ENCODE results near the gene GADD45B. TPM values are rescaled to one million over a fixed set of nuclear protein-coding genes. Genes with fewer than 3 reads are reported as not detected.

The GADD45B gene
- total RNA-seq, 1 experiment from 2014 or later: 16.2 TPM

GRCh38 chr19:2474232-2475017 lies 1.5 kb upstream of the GADD45B start:
- no peak overlapping the region for H4K91ac ChIP-seq (ENCODE audit: insufficient read length, low read depth, low read length)
- H2BK15ac ChIP-seq (ENCODE audit: low read depth, low read length): no peak overlapping the region
- no peak overlapping the region for H3K9ac ChIP-seq (ENCODE audit: extremely low read depth, insufficient read length, low read length)
- peaks cover 22 to 27% of the 10 kb centered on the region in 2 experiments for H3K4me1 Mint-ChIP-seq
- H2BK12ac ChIP-seq (ENCODE audit: insufficient read length, low read depth, low read length): no peak overlapping the region
- H2BK5ac ChIP-seq (ENCODE audit: insufficient read length, low read length): no peak overlapping the region
- no peak overlapping the region for H3K14ac ChIP-seq (ENCODE audit: insufficient read depth, low read length)
- TF ChIP-seq, protein P1, sequence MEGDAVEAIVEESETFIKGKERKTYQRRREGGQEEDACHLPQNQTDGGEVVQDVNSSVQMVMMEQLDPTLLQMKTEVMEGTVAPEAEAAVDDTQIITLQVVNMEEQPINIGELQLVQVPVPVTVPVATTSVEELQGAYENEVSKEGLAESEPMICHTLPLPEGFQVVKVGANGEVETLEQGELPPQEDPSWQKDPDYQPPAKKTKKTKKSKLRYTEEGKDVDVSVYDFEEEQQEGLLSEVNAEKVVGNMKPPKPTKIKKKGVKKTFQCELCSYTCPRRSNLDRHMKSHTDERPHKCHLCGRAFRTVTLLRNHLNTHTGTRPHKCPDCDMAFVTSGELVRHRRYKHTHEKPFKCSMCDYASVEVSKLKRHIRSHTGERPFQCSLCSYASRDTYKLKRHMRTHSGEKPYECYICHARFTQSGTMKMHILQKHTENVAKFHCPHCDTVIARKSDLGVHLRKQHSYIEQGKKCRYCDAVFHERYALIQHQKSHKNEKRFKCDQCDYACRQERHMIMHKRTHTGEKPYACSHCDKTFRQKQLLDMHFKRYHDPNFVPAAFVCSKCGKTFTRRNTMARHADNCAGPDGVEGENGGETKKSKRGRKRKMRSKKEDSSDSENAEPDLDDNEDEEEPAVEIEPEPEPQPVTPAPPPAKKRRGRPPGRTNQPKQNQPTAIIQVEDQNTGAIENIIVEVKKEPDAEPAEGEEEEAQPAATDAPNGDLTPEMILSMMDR (conservative IDR thresholded peaks at IDR 0.05): peak; percentile 99
- no peak overlapping the region for H4K8ac ChIP-seq (replicated peaks; ENCODE audit: insufficient read length, low read depth, low read length)
- peak overlapping the region; percentile 45 to 69 for H3K4me3 Mint-ChIP-seq
- H4K20me1 ChIP-seq (ENCODE audit: control insufficient read depth, insufficient read depth, insufficient read length): peaks cover 3% of the 10 kb centered on the region
- H4K5ac ChIP-seq (ENCODE audit: insufficient read length, low read depth, low read length): no peak overlapping the region
- H3K4me1 ChIP-seq (ENCODE audit: insufficient read depth, low read length): peaks cover 4% of the 10 kb centered on the region; the same call in 1 of the 2 replicates
- no peak overlapping the region for H2BK20ac ChIP-seq (ENCODE audit: low read depth, low read length, poor library complexity, severe bottlenecking)
- peaks cover 32% of the 10 kb centered on the region for H3K27me3 Mint-ChIP-seq (ENCODE audit: low read depth)
- no peak overlapping the region for H3T11ph ChIP-seq (ENCODE audit: low read length)
- no peak overlapping the region for H3K27ac ChIP-seq (ENCODE audit: insufficient read length, low read depth, low read length)
- H2AK5ac ChIP-seq (ENCODE audit: insufficient read length, low read length): no peak overlapping the region
- no peak overlapping the region for H3K4ac ChIP-seq (ENCODE audit: low read depth, low read length)
- H3K9me3 Mint-ChIP-seq: 0 out of 5 replicates have a peak, but pooled peaks cover 0 to 2% of the 10 kb centered on the region in 2 experiments
- H3K27me3 ChIP-seq (ENCODE audit: insufficient read depth, low read length): peaks cover 7% of the 10 kb centered on the region; the same call in 1 of the 2 replicates
- no CpG with 5 or more reads among the region's 60 CpGs for WGBS (ENCODE audit: extremely low coverage, insufficient read length, low lambda C conversion rate)
- no peaks in the 10 kb centered on the region for H3K79me1 ChIP-seq (ENCODE audit: insufficient read depth, low read depth, low read length, poor library complexity, severe bottlenecking)
- H3K27ac Mint-ChIP-seq: no peak overlapping the region
- H3K9me3 ChIP-seq (ENCODE audit: control insufficient read depth, low read depth, low read length): no peaks in the 10 kb centered on the region
- peaks cover 2% of the 10 kb centered on the region; the same call in 1 of the 2 replicates for H3K79me2 ChIP-seq (ENCODE audit: insufficient read depth, low read length)
- no peak overlapping the region for H3K56ac ChIP-seq (ENCODE audit: insufficient read length, low read depth, low read length)
- no peak overlapping the region for H3K18ac ChIP-seq (ENCODE audit: insufficient read length, low read depth, low read length)
- no peak overlapping the region for H2AFZ ChIP-seq (ENCODE audit: low read length)
- H3K23me2 ChIP-seq (ENCODE audit: insufficient read length, low read depth, low read length, poor library complexity, severe bottlenecking): peaks cover 28% of the 10 kb centered on the region
- peak overlapping the region; percentile 65 for H3K4me2 ChIP-seq (ENCODE audit: insufficient read depth, insufficient read length, low read length)
- peaks cover 0 to 3% (median 1%) of the 10 kb centered on the region in 3 experiments; a peak in 1 of 7 replicates for H3K36me3 Mint-ChIP-seq (ENCODE audit: insufficient read depth in 1 of 3, low read depth in 3 of 3)
- no peak overlapping the region for H3K23ac ChIP-seq (ENCODE audit: insufficient read length, low read depth, low read length)
- peak; percentile 89 for DNase-seq
- H2BK120ac ChIP-seq (ENCODE audit: low read depth, low read length, poor library complexity, severe bottlenecking): no peak overlapping the region

All from H9 (cell line).